ENCODE measurements around the gene NPTXR.

Gene NPTXR

DNA sequence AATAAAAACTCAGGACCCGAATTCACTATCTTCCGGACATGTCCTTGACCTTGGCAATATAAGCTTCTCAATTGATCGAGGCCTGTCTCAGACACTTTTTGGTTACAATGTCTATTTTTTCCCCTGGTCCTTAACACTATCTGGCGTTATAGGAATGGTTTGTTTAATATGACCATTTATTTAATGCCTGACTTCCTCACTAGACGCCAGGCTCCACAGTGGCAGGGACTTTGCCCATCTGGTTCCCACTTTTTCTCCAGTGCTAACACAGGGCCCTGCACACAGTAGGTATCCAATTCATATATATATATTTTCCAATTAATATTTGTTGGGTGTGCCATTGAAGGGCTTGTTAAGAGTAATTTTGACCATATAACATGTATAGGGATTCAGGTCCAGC, 36.1 kb upstream of the NPTXR start:
- TF ChIP-seq, protein P1, sequence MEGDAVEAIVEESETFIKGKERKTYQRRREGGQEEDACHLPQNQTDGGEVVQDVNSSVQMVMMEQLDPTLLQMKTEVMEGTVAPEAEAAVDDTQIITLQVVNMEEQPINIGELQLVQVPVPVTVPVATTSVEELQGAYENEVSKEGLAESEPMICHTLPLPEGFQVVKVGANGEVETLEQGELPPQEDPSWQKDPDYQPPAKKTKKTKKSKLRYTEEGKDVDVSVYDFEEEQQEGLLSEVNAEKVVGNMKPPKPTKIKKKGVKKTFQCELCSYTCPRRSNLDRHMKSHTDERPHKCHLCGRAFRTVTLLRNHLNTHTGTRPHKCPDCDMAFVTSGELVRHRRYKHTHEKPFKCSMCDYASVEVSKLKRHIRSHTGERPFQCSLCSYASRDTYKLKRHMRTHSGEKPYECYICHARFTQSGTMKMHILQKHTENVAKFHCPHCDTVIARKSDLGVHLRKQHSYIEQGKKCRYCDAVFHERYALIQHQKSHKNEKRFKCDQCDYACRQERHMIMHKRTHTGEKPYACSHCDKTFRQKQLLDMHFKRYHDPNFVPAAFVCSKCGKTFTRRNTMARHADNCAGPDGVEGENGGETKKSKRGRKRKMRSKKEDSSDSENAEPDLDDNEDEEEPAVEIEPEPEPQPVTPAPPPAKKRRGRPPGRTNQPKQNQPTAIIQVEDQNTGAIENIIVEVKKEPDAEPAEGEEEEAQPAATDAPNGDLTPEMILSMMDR (IDR thresholded peaks at IDR 0.05; ENCODE audit: extremely low read depth, missing control alignments) = no peak
- DNase-seq (ENCODE audit: low spot score) = no peak

DNA sequence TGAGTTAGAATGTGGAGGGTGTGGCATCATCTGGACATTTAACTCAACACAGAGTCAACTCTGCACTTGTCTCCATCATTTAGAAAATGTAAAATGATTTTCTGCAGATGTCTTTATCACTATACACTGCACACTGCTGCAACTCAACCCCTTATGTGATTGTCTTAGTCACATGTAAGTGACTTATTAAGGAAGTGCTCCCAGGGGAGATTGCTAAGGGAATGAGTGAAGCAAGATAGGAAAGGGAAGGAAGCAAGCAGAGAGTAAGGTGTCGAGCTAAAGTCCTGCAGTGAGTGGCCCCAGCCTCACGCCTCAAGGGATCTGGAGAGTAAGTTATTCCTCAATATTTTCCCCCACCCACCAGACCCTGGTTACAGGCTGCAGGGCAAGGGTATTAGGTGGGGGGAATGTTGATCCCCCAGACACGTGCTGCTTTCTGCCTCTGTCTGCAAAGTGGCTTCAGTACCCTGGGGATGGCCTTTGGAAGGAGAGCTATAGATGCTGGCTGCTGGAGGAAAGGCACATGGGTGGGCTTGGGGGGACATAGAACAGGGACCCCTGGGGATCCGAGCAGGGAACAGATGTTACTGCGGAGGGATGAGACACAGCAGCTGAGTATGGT, 35.4 kb upstream of the NPTXR start:
- DNase-seq (ENCODE audit: low spot score) = no peak
- TF ChIP-seq, protein P1 (IDR thresholded peaks at IDR 0.05; ENCODE audit: extremely low read depth, missing control alignments) = no peak

DNA sequence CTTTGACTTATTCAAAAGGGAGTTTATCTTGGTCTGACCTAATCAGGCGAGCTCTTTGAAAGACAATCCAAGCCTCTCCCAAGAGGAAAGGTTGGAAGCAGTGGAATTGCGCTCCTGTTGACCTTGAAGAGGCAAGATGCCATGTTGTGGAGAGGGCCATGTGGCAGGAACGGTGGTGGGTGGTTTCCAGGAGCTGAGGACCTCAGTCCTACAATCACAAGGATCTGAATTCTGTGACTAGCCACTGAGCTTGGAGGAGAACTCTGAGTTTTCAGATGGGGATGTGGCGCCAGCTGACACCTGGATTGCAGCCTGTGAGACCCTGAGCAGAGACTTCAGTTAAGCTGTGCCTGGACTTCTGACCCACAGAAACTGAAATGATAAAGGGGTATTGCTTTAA, 34.2 kb upstream of the NPTXR start:
- TF ChIP-seq, protein P1 (IDR thresholded peaks at IDR 0.05; ENCODE audit: extremely low read depth, missing control alignments) = no peak
- no peak for DNase-seq (ENCODE audit: low spot score)

DNA sequence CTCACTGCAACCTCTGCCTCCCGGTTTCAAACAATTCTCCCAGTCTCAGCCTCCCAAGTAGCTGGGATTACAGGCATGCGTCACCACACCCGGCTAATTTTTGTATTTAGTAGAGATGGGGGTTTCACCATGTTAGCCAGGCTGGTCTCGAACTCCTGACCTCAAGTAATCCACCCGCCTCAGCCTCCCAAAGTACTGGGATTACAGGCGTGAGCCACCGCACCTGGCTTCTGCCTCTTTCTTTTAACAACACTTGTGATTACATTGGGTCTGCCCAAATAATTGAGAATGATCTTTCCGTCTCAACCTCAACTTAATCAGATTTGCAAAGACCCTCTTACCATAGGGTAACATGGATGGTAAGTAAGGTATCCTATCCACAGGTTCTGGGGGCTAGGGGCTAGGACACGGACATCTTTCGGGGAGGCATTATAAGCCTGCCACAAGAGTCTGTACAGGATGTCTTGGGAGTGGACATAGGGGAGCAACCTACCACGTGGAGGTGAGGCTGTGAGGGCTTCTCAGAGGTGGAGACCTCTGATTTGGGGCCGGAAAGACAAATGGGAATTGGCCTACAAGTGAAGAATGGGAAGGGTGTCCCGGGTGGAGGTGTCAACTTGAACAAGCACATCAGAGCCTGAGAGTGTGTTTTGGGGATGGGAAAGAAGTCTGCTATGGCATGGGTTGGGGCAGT, 30.8 kb upstream of the NPTXR start:
- no peak for DNase-seq (ENCODE audit: low spot score)

DNA sequence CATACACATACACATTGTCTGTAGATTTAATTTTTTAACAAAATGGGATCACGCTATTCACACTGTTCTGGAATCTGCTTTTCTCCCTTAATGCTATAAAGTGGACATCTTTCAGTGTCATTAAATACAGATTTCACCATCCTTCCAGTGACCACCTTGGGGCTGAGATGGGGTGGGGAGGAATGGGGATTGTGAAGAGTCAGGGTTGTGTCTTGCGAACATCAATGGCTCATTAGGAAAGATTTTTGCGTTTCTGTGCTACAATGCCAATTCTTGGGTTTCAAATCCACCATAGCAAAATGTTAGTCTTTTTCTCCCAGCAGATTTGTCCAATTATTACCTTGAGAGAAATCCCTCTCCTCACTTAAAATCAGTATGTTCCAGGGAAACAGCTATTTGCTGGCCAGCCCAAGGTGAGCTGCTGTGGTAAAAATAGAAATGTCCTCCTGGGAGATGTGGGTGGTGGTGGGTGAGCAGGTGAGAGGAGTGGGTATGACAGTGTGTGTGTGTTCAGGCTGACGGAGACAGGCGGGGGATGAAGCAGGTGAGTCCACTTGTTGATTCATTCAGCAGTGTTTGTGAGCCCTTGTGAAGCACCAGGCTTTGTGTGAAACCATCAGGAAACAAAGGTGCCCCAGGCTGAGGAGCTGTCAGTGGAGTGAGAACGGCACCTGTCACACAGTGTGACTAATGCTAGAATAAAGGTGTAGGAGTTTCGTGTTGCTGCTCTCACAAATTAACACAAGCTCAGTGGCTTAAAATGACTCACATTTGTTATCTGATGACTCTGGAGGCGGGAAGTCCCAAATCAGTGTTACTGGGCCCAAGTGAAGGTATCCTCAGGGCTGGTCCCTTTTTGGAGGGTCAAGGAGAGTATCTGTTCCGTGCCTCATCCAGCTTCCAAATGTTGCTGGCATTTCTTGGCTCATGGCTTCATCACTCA, 29.9 kb upstream of the NPTXR start:
- TF ChIP-seq, protein P1 (IDR thresholded peaks at IDR 0.05; ENCODE audit: extremely low read depth, missing control alignments) = no peak
- peak; percentile 71 for DNase-seq (ENCODE audit: low spot score)

More for the DNA sequence above, 30.8 kb upstream of the NPTXR start:
- TF ChIP-seq, protein P1 (IDR thresholded peaks at IDR 0.05; ENCODE audit: extremely low read depth, missing control alignments) = no peak

DNA sequence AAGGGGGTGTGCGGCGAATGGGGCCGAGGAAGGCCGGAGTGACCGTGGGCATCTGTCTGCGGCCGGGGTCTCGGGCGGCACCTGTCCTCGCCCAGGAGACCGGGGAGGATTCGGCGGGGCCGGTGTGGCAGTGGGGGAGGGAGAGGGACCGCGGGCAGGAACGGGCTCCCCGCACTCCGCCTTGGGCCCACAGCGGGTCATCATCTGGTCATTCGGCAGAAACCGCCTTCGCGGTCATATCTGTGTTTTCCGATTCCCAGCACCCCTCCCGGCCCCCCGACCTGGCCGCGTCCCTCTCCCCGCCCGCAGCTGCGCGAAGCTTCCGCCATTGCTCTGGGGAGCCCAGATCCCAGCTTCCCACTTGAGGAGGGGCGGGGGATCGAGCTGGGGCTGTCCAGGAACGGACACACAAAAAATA, 29.0 kb upstream of the NPTXR start:
- DNase-seq (ENCODE audit: low spot score) = no peak
- TF ChIP-seq, protein P1 (IDR thresholded peaks at IDR 0.05; ENCODE audit: extremely low read depth, missing control alignments) = no peak
